GM18873 (cell line): Measurements from ENCODE around the gene PTPA.
"Not testable (repeated sequence)": the region's sequence is repeated elsewhere in the genome, so short reads cannot be mapped to it uniquely, and the experiment has no call there.

Source experiments
- ATAC-seq: cut with Tn5 transposase; IDR thresholded peaks from one replicate; pipeline ENCODE4 v1.9.1; 2021; ENCODE audit warnings: mild to moderate bottlenecking, moderate library complexity, moderate number of reproducible peaks; ENCODE audit not compliant: unreplicated experiment, low FRiP score

The PTPA gene

DNA sequence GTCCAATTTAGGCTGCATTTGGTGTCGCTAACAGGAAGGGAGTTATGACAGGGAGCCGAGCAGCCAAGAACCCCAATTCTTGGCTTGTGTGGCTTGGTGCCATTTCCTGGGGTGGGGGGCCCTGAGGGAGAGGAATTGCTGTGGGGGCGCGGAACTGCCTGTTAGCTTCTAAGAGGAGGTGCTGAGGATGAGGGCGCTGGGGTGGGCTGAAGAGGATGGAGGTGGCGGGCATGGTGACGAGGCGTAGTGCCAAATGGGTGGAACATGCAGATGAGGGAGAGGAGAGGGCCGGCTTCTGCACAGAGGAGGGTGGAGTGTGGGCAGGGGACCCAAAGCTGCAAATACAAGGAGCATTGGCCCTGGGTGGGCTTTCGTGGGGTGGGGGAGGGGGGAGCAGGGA, 38.9 kb downstream of the PTPA start:
- ATAC-seq: no peak

DNA sequence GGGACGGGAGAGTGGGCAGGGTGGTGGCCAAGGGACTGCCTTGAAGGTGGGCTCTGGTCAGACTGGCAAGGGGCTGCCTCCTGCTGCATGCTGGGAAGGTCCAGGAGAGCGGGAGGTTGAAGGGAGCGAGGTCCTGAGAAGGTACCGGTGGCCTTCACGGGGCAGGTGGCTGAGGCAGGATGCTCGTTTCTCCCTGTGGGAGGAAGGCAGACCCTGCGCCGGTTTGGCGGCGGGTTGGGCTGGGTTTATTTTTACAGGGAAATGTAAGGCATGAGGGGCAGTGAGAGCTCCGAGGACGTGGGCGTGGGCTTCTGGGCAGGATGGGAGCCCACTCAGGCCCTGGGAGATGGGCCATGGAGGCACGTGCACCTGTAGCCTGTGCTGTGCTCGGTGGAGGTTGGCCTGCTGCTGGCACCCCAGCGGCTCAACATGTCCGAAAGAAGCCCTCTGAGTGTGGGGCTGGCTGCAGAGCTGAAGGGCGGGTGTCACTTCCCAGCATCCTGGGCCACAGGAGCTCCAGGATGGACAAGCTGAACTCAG, 39.5 kb downstream of the PTPA start:
- ATAC-seq: no peak

DNA sequence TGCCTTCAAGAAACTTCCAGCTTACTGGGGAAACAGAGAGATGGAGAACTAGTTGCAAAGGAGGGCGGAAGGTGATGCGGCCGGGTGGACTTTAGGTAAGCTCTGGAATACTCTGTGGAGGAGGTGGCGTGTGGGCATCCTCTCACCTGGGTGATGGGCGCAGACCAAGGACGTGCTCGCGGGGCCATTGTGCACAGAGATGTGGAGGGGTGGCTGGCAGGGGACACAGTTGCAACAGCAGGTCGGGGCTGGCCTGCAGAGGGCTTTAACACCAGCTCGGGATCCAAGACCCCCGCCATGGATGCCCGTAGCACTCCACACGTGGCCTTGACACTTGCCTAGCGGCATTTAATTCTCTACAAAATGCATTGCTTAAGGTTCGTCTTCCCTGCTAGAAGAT, 40.3 kb downstream of the PTPA start:
- no peak for ATAC-seq

DNA sequence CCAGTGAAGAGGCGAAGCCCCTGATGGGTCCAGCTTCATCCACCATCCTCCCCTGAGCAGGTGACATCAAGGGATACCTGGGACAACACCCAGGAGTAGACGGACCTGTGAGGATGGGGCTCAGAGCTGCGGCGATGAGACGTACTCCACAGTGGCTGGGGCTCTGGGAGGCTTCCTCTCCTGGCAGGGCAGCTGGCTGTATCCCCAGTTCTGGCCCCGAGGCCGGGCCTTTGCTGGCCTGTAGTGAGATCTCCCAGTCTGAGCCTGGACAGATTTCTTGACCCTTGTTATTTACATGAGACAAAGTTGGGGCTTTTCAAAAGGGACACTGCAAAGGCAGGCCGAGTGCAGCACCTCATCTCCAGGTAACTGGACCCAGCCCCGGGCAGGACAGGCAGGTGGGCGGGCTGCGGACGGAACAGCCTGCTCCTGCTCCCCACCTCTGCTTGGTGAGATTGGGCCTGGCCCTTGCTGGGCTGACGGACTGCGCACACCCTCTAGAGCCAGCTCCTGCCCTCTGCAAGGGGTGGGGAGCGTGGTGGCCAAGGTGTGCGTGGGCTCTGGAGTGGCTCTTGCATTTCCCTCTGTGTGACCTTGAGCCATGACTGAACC, 43.8 kb downstream of the PTPA start:
- no peak for ATAC-seq

DNA sequence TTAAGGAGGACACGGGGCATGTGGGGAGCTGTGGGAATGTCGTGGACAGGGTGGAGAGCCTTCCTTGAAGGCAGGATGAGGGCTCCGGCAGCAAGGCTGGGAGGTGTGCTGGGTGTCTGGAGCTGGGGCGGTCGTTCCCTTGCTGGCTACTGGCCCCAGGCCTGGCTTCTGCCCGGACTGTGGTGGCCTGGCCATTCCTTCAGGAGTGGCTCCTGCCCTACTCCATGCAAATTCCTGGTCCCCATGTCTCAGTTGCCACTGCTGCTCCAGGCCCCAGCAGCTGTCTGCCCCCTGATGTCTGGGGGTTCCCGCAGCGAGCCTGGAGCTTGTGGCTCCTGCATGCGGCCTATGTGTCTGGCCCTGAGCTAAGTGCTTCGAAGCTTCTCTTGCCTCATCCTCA, 44.9 kb downstream of the PTPA start:
- no peak for ATAC-seq

DNA sequence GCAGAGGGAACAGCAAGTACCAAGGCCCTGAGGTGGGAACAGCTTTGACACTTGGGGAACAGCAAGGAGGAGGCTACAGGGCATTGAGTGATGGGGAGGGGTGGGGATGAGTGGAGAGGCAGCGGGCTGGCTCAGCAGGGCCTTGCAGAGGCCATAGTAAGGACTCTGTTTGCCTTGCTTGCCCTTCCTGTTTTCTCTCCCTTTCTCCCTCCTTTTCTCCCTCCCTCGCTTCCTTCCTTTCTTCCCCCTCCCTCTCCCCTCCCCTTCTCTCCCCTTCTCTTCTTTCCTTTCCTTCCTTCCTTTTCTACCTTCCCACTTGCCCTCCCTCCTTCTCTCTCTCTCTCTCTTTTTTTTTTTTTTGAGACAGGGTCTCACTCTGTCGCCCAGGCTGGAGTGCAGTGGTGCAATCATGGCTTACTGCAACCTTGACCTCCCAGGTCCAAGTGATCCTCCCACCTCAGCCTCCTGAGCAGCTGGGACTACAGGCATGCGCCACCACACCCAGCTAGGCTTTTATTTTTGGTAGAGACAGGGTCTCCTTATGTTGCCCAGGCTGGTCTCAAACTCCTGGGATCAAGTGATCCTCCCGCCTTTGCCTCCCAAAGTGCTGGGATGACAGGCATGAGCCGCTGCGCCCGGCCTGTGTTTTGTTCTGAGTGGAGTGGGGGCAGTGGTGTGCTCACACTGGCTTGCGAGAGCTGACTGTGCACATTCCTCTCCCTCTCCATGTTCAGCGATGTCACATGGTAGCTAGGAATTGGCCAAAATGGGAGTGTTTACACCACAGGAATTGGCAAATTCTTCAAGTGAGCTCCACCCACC, 49.7 kb downstream of the PTPA start:
- no peak for ATAC-seq

DNA sequence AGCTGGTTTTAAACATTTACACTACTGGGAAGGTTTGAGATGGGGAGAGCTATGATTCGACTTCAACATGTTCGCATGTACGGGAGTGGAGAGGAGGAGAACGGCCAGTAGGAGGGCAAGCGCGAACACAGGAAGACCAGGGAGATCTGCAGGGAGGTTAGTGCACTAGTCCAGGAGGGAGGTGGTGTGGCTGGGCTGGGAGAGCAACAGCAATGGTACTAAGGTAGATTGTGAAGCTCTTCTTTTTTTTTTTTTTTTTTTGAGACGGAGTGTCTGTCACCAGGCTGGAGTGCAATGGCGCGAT, 50.3 kb downstream of the PTPA start:
- ATAC-seq: no peak

DNA sequence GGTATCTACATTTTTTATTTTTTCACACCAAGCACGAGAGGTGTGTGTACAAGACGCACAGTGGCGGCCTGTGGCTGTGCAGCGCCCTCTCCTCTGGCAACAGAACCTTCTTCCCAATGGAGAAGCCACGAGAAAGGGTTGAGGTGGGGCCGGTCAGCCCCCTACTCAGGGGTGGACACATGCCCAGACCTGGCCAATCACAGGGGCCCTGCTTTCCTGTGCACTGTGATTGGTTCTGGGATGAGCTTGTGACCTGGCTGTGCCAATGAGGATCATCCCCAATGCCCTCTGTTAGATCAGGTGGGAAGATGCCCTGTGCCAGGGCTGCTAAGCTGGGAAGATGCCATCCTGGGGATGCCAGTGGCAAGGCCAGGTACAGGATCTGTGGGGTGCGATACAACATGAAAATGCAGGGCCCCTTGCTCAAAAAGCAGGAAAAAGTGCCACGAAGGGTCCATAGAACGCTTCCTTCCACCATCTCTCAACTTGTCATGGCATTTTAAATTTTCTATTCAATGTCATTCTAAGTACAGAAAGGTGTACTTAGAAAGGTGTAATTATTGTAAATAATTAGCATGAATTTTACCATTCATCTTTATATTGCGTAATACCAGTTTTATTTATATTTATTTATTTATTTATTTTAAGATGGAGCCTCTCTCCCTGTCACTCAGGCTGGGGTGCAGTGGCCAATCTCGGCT, 51.4 kb downstream of the PTPA start:
- ATAC-seq: no peak

DNA sequence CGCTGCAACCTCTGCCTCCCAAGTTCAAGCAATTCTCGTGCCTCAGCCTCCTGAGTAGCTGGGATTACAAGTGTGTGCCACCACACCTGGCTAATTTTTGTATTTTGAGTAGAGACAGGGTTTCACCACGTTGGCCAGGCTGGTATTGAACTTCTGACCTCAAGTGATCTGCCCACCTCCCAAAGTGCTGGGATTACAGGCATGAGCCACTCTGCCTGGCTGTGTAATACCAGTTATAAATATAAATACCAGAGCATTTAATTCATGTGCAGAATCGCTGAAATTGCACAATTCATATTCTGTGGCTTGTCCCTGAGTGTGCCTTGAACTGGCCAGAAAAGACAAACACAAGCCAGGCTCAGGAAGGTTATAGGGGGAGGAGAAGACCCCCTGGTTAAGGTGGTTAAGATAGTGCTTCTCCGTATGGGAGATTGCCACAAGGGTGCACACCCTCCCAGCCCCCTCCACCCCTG, 52.0 kb downstream of the PTPA start:
- ATAC-seq: not testable (repeated sequence)

DNA sequence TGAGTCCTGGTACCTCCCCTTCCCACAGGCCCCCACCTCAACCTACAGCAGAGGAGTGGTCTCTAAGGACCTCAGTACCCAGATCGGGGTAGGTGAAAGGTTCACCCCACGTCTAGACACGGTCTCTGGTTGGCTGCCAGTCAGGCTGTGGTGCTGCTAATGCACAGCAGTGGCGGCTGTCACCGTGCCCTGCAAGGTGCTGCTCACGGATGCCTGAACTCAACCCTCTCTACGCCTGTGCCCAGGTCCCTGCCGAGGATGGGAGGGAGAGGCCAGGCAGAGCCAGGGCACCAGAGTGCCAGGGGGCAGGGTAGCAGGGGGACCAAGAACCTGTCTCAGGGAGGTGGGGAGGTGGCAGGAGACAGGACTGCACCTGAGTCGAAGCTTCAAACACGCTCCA, 52.5 kb downstream of the PTPA start:
- ATAC-seq: no peak

DNA sequence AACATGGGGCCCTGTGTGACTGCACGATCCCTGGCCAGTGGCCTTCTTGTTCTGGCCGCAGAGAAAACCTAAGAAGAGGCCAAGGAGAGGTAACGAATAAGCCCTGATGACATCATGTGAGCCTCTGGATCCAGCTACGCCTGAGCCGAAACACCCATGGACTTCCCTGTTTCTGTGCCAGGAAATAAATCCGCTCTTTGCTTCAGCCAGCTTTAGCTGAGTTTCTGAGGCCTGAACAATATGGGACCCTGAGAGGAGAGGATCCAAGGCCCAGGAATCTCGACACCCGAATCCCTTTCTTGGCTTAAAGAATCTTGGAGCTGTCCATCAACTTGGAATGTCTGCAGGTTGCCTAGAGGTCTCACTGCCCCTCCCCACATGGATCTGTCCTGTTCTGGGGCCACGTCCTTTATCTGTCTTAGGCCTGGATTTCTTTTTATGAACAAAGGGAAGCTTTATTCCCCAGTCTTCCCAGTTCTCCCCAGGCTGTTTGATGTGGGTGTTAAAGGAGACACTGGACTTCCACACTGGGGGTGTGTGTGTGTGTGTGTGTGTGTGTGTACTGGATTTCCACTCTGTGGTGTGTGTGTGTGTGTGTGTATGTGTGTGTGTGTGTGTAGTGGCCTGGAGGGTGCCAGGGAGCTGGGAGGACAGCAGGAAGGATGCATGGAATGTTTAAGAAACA, 53.2 kb downstream of the PTPA start:
- no peak for ATAC-seq

DNA sequence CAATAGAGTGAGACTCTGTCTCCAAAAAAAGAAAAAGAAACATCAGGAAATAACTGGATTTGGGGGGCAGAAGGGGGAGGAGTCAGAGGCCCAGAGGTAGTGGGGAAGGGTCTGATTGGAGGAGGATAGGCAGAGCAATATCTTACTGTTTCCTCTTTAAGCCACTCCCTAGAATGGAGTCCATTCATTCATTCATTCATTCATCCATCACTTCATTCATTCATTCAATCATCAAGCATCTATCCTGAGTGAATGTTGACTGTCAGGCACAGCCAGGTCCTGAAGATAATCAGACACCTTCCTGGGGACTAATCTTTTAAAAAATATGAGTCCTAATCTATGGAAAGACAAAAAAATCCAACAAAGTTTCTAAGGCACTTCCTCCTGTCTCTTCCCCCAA, 54.0 kb downstream of the PTPA start:
- no peak for ATAC-seq

DNA sequence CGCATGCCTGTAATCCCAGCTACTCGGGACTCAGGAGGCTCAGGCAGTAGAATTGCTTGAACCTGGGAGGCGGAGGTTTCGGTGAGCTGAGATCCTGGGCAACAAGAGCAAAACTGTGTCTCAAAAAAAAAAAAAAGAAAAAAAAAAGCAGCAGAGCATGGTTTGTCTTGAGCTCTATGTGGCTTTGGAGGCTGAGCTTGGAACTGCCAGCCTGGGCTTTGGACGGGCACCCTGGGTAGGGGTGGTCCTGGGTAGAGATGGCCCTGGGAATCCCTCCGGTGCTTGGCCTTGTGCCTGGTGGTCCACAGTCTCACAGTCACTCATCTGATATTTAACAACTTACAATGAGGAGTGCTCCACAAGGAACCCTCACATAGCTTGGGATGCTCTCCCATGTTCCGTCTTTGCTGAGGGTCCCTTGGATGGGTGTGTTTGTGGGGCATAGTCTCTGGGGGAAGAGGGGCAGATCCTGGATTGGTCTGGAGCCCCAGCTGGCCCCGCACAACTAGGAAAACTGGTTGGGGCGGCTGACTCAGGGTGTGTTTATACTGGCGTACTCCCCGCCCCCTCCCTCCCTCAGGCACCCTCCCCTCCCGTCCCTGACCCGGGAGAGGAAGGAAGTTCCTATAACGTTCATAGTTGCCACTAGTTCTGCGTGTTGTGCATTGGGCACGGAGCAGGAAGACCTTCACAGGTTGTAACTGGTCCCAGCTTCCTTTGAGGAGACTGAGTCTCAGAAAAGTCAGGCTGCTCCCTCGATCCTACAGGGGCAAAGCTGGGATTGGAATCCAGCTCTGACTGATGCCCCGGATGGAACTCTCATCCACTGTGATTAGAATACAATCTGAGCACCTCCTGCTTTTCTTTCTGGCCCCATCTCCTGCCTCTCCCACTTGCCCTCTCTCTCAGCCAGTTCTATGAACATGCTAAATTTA, 55.7 kb downstream of the PTPA start:
- ATAC-seq: no peak

DNA sequence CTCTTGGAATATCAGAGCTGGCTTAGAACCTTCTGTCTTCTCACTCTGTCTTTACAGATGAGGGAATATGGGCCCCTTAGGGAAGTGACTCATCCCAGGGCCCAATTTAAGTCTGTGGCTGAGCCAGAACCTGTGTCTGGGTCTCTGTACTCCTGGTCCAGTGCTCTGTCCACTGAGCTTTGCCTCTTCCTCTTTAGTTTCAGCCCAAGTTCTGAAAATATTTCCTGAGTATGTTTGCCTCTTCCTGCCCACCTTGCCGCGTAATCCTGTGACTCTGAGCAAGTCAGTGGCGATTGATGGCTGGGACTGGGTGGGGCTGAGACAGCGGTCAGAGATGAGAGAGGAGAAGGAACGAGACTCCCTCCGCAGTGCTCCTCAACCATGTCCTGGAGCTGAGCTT, 59.0 kb downstream of the PTPA start:
- ATAC-seq: no peak

DNA sequence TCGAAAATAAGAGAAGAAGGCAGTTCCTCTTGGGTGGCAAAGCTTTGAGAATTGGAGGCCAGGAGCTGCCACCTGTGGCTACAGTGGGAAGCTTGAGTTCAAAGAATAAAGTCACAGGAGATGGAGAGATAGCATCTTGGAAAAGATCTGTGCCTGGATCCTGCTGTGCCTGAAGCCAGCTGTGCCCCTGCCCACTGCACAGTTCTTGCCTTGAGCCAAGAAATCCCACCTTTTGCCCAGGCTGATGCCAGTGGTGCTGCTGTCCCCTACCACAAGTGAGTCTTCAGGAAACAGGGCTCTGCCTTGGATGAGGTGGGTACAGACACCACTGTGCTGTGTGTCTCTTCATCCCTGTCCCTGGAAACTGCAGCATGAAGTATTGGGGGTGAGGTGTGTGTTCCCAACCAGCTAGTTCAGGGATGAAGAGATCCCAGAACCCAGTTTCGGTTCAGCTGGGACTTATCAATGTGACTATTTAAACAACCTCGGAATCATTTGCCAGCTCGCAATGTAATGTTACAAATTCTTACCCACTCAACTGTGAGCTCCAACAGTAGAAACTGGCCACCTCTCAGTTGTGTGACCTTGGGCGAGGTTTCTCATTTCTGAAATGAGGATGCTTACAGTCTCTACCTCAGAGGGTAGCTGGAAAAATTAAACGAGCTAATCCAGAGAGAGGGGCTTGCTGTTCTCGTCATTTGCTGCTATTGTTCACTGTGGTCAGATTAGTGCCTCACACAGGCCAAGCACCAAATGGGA, 61.0 kb downstream of the PTPA start:
- no peak for ATAC-seq

DNA sequence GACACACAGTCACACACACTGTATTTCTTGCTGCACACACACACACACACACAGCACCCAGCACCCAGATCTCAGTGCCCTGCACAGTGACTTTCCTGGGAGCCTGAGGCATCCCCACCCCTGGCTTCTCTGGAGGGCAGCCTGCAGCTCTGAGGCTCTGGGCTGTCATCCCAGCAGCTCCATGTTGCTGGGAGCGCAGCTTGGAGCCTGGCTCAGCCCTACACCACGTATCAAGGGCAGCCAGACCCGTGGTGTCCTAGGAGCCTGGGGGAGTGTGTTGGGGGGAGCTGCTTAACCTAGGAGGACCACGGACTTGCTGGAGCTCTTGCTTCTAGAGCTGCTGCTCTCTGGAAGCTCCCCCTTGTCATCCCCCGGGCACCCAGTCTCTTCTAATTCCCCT, 61.6 kb downstream of the PTPA start:
- ATAC-seq: no peak

DNA sequence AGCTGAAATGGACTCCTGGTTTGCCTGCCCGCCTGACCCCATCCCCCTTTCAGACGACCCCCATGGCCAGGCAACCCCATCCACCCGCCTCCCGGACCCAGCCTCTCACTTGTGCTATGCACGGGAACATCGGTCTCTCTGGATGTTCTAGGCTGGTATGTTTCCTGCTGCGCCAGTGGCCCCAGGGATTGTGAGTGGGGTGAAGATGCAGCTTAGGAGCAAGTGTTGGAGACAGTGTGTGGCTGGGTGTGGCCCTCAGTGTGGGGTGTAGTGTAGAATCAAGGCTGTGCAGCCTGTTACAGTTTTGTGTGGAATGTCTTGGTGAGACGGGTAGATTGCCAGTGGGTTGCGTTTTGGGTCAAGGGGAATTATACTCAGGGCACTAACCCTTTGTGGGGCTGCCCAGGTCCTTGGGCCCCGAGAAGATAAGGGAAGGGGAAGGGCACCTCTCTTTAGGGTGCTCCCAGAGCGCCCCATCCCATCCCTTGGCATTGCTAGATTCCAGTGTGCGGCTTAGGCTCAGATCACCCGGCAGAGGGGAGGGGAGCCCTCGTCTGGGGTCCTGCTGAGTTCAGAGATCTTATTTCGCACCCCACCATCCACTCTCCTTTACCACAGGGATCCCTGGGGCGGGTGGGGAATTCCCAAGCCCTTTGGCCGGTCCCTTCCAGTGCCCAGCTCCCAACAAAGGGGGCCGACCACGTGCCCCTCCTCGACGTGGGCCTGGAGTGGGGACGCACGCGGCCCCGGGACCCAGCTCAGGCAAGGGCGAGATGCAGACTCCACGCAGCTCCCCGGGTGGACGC, 62.3 kb downstream of the PTPA start:
- no peak for ATAC-seq

DNA sequence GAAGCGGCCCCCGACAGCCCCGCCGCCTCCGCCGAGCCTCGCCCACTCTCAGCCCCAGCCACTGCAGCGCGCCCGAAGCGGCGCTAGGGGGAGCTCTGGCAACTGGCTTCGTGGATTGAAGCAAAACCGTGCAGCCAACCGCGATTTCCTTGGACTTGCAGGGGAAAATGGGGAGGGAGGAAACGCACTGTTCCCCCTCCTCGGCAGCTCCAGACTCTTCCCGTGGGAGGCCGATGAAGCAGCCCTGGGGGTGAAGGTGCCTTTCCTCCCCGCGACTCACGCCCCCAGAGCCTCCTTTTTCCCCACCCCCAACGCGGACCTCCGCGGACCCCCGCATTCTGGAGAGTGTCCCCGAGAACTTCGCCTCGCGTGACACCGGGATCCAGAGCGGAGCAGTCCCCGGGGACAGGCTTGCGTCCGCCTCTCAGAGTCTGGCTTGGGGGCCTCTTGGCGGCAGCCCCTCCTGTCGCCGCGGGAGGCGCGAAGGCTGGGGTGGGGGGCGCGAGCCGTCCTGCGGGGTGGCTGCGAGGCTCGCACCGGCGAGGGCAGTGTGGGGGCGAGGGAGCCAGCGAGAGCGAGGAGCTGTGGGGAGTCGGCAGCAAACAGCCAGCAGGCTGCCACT, 63.0 kb downstream of the PTPA start:
- no peak for ATAC-seq
